ENCODE data around the gene BACH1. TPM values are rescaled to one million over a fixed set of nuclear protein-coding genes. Genes with fewer than 3 reads are reported as not detected.

The BACH1 gene
- total and polyA plus RNA-seq, 10 donors, result 6.7 to 131 (median 89.5) TPM

DNA sequence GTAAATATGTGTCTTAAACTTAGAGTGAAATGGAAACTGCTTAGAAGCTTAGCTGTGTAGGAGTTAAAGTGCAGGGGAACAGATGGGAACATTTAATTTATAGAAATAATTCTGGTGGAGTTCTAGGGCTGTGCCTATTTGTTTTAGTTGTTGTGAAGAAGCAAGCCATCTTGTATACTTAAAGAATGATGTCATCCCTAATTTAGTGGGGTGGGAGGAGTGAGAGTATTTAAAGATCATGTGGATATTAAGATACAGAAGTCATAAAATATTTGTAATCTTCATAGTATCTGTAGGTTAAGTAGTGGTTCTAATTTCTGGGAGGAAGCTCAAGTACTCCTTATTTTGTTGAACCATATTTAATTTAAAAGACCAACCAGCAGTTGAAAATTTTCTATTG lies 41.5 kb downstream of the BACH1 start:
- no peaks in the 10 kb centered on the region for H3K27me3 ChIP-seq (replicated peaks in 1 of 7)
- no peaks in the 10 kb centered on the region for H3K9me3 ChIP-seq
- no peak for TF ChIP-seq POLR2AphosphoS5 (IDR thresholded peaks at IDR 0.05)
- TF ChIP-seq, protein P1, sequence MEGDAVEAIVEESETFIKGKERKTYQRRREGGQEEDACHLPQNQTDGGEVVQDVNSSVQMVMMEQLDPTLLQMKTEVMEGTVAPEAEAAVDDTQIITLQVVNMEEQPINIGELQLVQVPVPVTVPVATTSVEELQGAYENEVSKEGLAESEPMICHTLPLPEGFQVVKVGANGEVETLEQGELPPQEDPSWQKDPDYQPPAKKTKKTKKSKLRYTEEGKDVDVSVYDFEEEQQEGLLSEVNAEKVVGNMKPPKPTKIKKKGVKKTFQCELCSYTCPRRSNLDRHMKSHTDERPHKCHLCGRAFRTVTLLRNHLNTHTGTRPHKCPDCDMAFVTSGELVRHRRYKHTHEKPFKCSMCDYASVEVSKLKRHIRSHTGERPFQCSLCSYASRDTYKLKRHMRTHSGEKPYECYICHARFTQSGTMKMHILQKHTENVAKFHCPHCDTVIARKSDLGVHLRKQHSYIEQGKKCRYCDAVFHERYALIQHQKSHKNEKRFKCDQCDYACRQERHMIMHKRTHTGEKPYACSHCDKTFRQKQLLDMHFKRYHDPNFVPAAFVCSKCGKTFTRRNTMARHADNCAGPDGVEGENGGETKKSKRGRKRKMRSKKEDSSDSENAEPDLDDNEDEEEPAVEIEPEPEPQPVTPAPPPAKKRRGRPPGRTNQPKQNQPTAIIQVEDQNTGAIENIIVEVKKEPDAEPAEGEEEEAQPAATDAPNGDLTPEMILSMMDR (IDR thresholded peaks at IDR 0.05 in 8 of 11, conservative IDR thresholded peaks at IDR 0.05 in 3 of 11), result no peak
- TF ChIP-seq POLR2A (IDR thresholded peaks at IDR 0.05), result no peak
- peaks cover 0 to 72% (median 9%) of the 10 kb centered on the region in 6 donors for H3K36me3 ChIP-seq
- H3K27ac ChIP-seq, result no peak overlapping the region
- H3K4me3 ChIP-seq, result no peak overlapping the region
- H3K4me1 ChIP-seq, result peaks cover 0 to 39% (median 9%) of the 10 kb centered on the region in 6 donors
- no peak for DNase-seq
- intact Hi-C loops (cut with DNase I; ENCODE audit: low total_unique reads), result no loop called here

DNA sequence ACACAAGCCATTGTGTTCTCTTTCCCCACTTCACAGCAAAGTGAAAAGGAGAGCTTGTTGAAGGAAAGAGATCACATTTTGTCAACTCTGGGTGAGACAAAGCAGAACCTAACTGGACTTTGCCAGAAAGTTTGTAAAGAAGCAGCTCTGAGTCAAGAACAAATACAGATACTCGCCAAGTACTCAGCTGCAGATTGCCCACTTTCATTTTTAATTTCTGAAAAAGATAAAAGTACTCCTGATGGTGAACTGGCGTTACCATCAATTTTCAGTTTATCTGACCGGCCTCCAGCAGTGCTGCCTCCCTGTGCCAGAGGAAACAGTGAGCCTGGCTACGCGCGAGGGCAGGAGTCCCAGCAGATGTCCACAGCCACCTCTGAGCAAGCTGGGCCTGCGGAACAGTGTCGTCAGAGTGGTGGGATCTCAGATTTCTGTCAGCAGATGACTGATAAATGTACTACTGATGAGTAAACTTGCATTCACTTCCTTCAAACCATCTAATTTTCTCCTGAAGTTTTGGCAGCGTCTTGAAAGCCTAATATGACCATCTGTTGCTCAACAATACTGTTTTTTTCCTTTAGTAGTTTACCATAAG lies 43.7 kb downstream of the BACH1 start:
- H3K4me1 ChIP-seq, result peaks cover 0 to 51% (median 15%) of the 10 kb centered on the region in 6 donors
- no peak overlapping the region for H3K4me3 ChIP-seq
- intact Hi-C loops (cut with DNase I; ENCODE audit: low total_unique reads), result no loop called here
- H3K27me3 ChIP-seq (replicated peaks in 1 of 7), result no peaks in the 10 kb centered on the region
- 58 to 84% (median 74%) methylated on average over 9 of the region's 9 CpGs for WGBS, 5 donors
- peak; percentile 35 to 63 (median 48) for TF ChIP-seq POLR2AphosphoS5 (IDR thresholded peaks at IDR 0.05)
- TF ChIP-seq, protein P1 (IDR thresholded peaks at IDR 0.05 in 8 of 11, conservative IDR thresholded peaks at IDR 0.05 in 3 of 11), result no peak
- H3K36me3 ChIP-seq, result peaks cover 0 to 52% (median 9%) of the 10 kb centered on the region in 6 donors
- no peaks in the 10 kb centered on the region for H3K9me3 ChIP-seq
- peak overlapping the region in 3 of 8 donors; percentile 41 to 63 (median 42) for H3K27ac ChIP-seq
- DNase-seq, result no peak

DNA sequence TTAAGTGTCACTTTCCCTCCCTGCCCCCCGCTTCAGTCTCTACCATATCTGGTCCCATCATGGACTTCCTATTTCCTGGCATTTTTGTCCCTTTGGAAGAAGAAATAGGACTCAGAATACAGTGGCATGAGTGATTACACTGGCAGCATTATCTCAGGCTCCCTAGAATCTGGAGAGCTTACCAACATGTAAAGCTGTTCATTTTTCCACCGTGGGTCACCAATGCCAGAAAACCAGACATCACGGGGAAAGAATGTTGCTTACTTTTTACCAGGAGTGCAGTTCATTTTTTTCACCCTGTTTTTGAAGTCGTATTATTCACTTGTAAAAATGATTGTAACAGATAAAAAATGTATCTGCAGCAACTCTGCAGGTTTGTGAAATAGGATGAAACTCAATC lies 44.8 kb downstream of the BACH1 start:
- peak overlapping the region in 1 of 8 donors; percentile 42 for H3K27ac ChIP-seq
- 81 to 92% (median 84%) methylated on average over 4 of the region's 4 CpGs for WGBS, 5 donors
- no peak for DNase-seq
- H3K36me3 ChIP-seq, result peaks cover 0 to 41% (median 5%) of the 10 kb centered on the region in 6 donors
- H3K4me3 ChIP-seq, result no peak overlapping the region
- no peaks in the 10 kb centered on the region for H3K9me3 ChIP-seq
- TF ChIP-seq, protein P1 (IDR thresholded peaks at IDR 0.05 in 8 of 11, conservative IDR thresholded peaks at IDR 0.05 in 3 of 11), result no peak
- TF ChIP-seq POLR2AphosphoS5 (IDR thresholded peaks at IDR 0.05), result peak in 1 of 3 donors; percentile 26
- no peaks in the 10 kb centered on the region for H3K27me3 ChIP-seq (replicated peaks in 1 of 7)
- peaks cover 0 to 59% (median 25%) of the 10 kb centered on the region in 6 donors for H3K4me1 ChIP-seq
- intact Hi-C loops (cut with DNase I; ENCODE audit: low total_unique reads), result no loop called here

DNA sequence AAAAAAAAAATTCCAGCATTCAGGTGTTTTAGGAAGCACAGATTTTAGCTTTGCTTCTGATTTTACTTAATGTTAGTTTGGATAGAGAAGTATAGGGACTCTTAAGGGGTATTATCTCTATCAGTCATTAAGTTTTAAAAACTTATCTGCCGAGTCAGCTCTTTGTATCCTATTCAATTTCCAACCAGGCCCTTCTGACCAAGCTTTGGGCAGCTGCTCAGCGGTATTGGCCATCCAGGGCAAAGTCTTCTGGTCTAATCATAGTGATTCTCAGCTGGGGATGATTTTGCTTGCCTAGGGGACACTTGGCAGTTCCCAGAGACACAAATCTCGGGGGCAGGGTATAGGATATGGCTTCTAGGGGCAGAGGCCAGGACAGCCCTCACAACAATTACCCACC lies 47.6 kb downstream of the BACH1 start:
- no peak for TF ChIP-seq POLR2AphosphoS5 (IDR thresholded peaks at IDR 0.05)
- TF ChIP-seq POLR2A (IDR thresholded peaks at IDR 0.05), result no peak
- TF ChIP-seq, protein P1 (IDR thresholded peaks at IDR 0.05 in 8 of 11, conservative IDR thresholded peaks at IDR 0.05 in 3 of 11), result no peak
- H3K36me3 ChIP-seq, result peaks cover 0 to 44% (median 4%) of the 10 kb centered on the region in 6 donors
- 95 to 98% (median 98%) methylated on average over 3 of the region's 3 CpGs for WGBS, 5 donors
- no peak for DNase-seq
- H3K4me1 ChIP-seq, result peaks cover 0 to 50% (median 26%) of the 10 kb centered on the region in 6 donors
- no peaks in the 10 kb centered on the region for H3K9me3 ChIP-seq
- H3K27me3 ChIP-seq (replicated peaks in 1 of 7), result no peaks in the 10 kb centered on the region
- intact Hi-C loops (cut with DNase I; ENCODE audit: low total_unique reads), result no loop called here
- H3K4me3 ChIP-seq, result no peak overlapping the region
- H3K27ac ChIP-seq, result peak overlapping the region in 1 of 8 donors; percentile 59
